IPS-18a (cell line): ENCODE data around the gene SPN.

Experiments used
- H3K27ac ChIP-seq: one replicate; pipeline ENCODE4 v1.5.1; 2013; ENCODE audit warnings: low read length
- H3K27me3 ChIP-seq: one replicate; pipeline ENCODE4 v1.6.1; 2013; ENCODE audit warnings: mild to moderate bottlenecking, low read length; ENCODE audit not compliant: control insufficient read depth, insufficient read depth
- H3K36me3 ChIP-seq: one replicate; pipeline ENCODE4 v1.6.1; 2013; ENCODE audit warnings: low read depth, low read length; ENCODE audit not compliant: control insufficient read depth
- H3K4me1 ChIP-seq: one replicate; pipeline ENCODE4 v1.6.1; 2013; ENCODE audit warnings: low read depth, low read length; ENCODE audit not compliant: control insufficient read depth
- H3K4me3 ChIP-seq: one replicate; pipeline ENCODE4 v1.5.1; 2013; ENCODE audit warnings: low read length
- H3K9ac ChIP-seq: one replicate; pipeline ENCODE4 v1.6.1; 2013; ENCODE audit warnings: mild to moderate bottlenecking, low read length, moderate library complexity
- H3K9me3 ChIP-seq: one replicate; pipeline ENCODE4 v1.6.1; 2013; ENCODE audit warnings: low read depth, low read length; ENCODE audit not compliant: control insufficient read depth

Gene SPN

GRCh38 chr16:29712809-29713208 is 49.8 kb downstream of the SPN start:
- Histone ChIP-seq H3K27ac (no peak overlapping the region), H3K36me3 (peaks cover 44% of the 10 kb centered on the region), H3K27me3 (no peaks in the 10 kb centered on the region), H3K4me3 (peak overlapping the region; percentile 14), H3K4me1 (peaks cover 7% of the 10 kb centered on the region), H3K9ac (no peak overlapping the region), H3K9me3 (no peaks in the 10 kb centered on the region)

GRCh38 chr16:29714396-29714795 is 51.3 kb downstream of the SPN start:
- H3K27ac ChIP-seq = no peak overlapping the region
- no peaks in the 10 kb centered on the region for H3K27me3 ChIP-seq
- H3K9ac ChIP-seq = no peak overlapping the region
- H3K4me3 ChIP-seq = no peak overlapping the region
- H3K9me3 ChIP-seq = no peaks in the 10 kb centered on the region
- peaks cover 44% of the 10 kb centered on the region for H3K36me3 ChIP-seq
- H3K4me1 ChIP-seq = peaks cover 14% of the 10 kb centered on the region

GRCh38 chr16:29714972-29715371 is 51.9 kb downstream of the SPN start:
- no peak overlapping the region for H3K27ac ChIP-seq
- no peak overlapping the region for H3K4me3 ChIP-seq
- no peak overlapping the region for H3K9ac ChIP-seq
- peaks cover 44% of the 10 kb centered on the region for H3K36me3 ChIP-seq
- no peaks in the 10 kb centered on the region for H3K27me3 ChIP-seq
- H3K9me3 ChIP-seq = no peaks in the 10 kb centered on the region
- H3K4me1 ChIP-seq = peaks cover 14% of the 10 kb centered on the region

GRCh38 chr16:29717113-29717512 is 54.1 kb downstream of the SPN start:
- Histone ChIP-seq H3K9ac (no peak overlapping the region), H3K27ac (no peak overlapping the region), H3K36me3 (peaks cover 35% of the 10 kb centered on the region), H3K4me1 (peaks cover 10% of the 10 kb centered on the region), H3K9me3 (no peaks in the 10 kb centered on the region), H3K4me3 (no peak overlapping the region), H3K27me3 (no peaks in the 10 kb centered on the region)

- Histone ChIP-seq H3K4me1 (peaks cover 10% of the 10 kb centered on the region), H3K4me3 (no peak overlapping the region), H3K9me3 (no peaks in the 10 kb centered on the region), H3K27me3 (no peaks in the 10 kb centered on the region), H3K27ac (no peak overlapping the region), H3K36me3 (peaks cover 31% of the 10 kb centered on the region), H3K9ac (no peak overlapping the region)
Observed at GRCh38 chr16:29719063-29719462, 56.0 kb downstream of the SPN start.
